Aorta (tissue), 5 donors: ENCODE measurements around the gene SUFU. TPM values are rescaled to one million over a fixed set of nuclear protein-coding genes. Genes with fewer than 3 reads are reported as not detected.

Source experiments
- ATAC-seq: fragments of 200-7000 bp; cut with Tn5 transposase; one replicate; pipeline ENCODE4 v1.9.1; 2022; ENCODE audit warnings: moderate library complexity; ENCODE audit not compliant: low FRiP score
- DNase-seq, 2 donors: peaks; one replicate each; pipeline ENCODE4 v3.0.0-alpha.2; 2020
- H3K27ac ChIP-seq, 2 donors: one replicate each; pipeline ENCODE4 v1.5.1; 2013; ENCODE audit warnings: low read length in 2 of 2, mild to moderate bottlenecking in 2 of 2, moderate library complexity in 2 of 2, control low read depth in 1 of 2, inconsistent platforms in 1 of 2, low read depth in 1 of 2
- H3K27me3 ChIP-seq, 2 donors: one replicate each; pipeline ENCODE4 v1.6.1; 2013; ENCODE audit warnings: control low read depth in 1 of 2, low read length in 1 of 2, mild to moderate bottlenecking in 1 of 2, moderate library complexity in 1 of 2; ENCODE audit not compliant: insufficient read depth in 2 of 2, control insufficient read depth in 1 of 2
- H3K36me3 ChIP-seq, 2 donors: one replicate each; pipeline ENCODE4 v1.6.1; 2013; ENCODE audit warnings: control low read depth in 1 of 2, low read length in 1 of 2, mild to moderate bottlenecking in 1 of 2; ENCODE audit not compliant: insufficient read depth in 2 of 2, control insufficient read depth in 1 of 2
- H3K4me1 ChIP-seq, 2 donors: one replicate each; pipeline ENCODE4 v1.6.1; 2013; ENCODE audit warnings: low read length in 2 of 2, control low read depth in 1 of 2, mild to moderate bottlenecking in 1 of 2, moderate library complexity in 1 of 2; ENCODE audit not compliant: insufficient read depth in 2 of 2, control insufficient read depth in 1 of 2
- H3K4me3 ChIP-seq, 2 donors: one replicate each; pipeline ENCODE4 v1.5.1; 2013; ENCODE audit warnings: low read length in 2 of 2, control low read depth in 1 of 2, mild to moderate bottlenecking in 1 of 2
- H3K9me3 ChIP-seq: one replicate; pipeline ENCODE4 v1.6.1; 2013; ENCODE audit warnings: mild to moderate bottlenecking, low read length; ENCODE audit not compliant: control insufficient read depth
- WGBS, 2 donors: extraction: QIAGEN DNeasy Blood & Tissue Kit; methylation state at CpG; one replicate each; pipeline ENCODE4 v1.1.7; 2013; 5-methylcytosine and 5-hydroxymethylcytosine counted together
- intact Hi-C, 2 donors: fragments of 100-400 bp; cut with DNase I; formaldehyde crosslinking; loops; one replicate each; pipeline versions ENCODE4 v1.14.2 to v1.15.0; 2022
- polyA plus RNA-seq, 2 donors: library from polyadenylated mRNA; stranded (reverse); fragments of 200-250 nt; gene quantifications; one replicate each; pipeline ENCODE4 v1.2.3, GENCODE V29; 2013
- total RNA-seq, 2 donors: library from RNA; stranded (reverse); fragmentation: NEBNext Ultra II Directional; extraction: Animal tissue kit (Norgen Biotek cat#: 25700); gene quantifications; one replicate each; pipeline ENCODE4 v1.2.1, GENCODE V29; 2021
- donor health status: healthy with polysubstance abuse.
- donor health status: Bipolar disorder and iron deficiency.
- donor health status: DM: no; HTN: no; CAD: no.
- donor health status: DM: no; HTN: no; CAD: no.
- donor health status: DM: yes; HTN: yes; CAD: no.

SUFU gene
- total and polyA plus RNA-seq, 4 donors: 2.3 to 24.0 (median 7.9) TPM

DNA sequence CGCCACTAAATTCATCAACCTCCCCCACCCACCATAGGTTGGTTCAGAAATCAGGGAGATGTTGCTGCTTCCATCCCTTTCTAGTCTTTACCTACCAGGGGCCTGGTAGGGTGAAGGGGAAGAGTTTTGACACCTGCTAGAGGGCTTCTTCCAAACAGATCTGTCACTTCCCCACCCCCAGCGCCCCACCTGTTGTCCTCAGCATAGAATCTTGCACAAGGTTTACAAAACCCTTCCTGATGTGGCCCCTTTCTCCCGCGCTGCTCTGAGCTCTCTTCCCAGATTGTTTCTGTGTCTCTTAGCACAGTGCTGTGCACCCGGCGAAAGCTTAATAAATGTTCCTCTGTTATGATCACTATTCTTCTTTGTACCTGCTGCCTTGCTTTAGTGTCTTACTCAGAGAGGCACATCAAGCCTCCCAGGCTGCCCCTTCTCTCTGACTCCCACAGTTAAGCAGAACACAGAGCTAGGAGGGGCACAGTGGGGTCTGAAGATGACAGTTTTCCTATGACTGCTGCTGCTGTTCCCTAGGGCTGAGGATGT lies 41.2 kb upstream of the SUFU start:
- Histone ChIP-seq H3K9me3 (no peaks in the 10 kb centered on the region), H3K4me3 (no peak overlapping the region), H3K36me3 (no peaks in the 10 kb centered on the region), H3K4me1 (no peaks in the 10 kb centered on the region), H3K27me3 (no peaks in the 10 kb centered on the region), H3K27ac (no peak overlapping the region)
- intact Hi-C loops: no loop called here
- DNase-seq (no peak), ATAC-seq (no peak)
- WGBS, 2 donors: 68 to 73% methylated on average over 6 of the region's 6 CpGs

DNA sequence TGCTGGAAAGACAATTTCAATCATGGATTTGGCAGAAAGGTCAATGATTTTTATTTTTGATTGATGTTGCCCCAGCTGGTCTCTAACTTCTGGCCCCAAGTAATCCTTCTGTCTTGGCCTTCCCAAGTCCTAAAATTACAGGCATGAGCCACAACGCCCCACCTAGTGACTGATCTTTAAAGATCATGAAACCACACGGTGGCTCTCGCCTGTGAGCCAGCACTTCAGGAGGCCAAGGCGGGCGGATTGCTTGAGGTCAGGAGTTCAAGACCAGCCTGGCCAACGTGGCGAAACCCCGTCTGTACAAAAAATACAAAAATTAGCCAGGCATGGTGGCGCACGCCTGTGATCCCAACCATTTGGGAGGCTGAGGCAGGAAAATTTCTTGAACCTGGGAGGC lies 39.8 kb upstream of the SUFU start:
- WGBS, 2 donors: 89 to 92% methylated on average over 10 of the region's 10 CpGs
- ATAC-seq (no peak), DNase-seq (no peak)
- no peaks in the 10 kb centered on the region for H3K9me3 ChIP-seq
- H3K27ac ChIP-seq: no peak overlapping the region
- no peaks in the 10 kb centered on the region for H3K27me3 ChIP-seq
- H3K36me3 ChIP-seq: no peaks in the 10 kb centered on the region
- H3K4me1 ChIP-seq: no peaks in the 10 kb centered on the region
- intact Hi-C loops: no loop called here
- H3K4me3 ChIP-seq: no peak overlapping the region

DNA sequence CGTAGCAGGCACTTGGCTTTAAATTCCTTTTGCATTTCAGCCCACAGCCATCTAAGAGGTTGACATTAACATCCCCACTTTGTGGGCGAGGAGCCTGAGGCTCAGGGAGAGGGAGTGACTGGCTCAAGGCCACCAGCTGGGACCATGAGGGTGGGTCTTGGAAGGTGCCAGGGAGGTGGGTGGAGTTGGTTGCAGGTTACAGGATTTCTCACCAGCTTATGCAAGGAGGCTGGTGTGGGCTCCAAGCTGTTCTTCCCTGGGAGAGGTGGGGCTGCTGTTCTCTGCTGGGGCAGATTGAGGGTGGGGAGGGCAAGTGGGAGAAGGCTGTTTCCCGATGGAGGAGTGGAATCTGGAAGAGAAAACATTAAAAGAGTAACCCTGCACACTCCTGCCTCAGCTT lies 38.3 kb upstream of the SUFU start:
- H3K27ac ChIP-seq: no peak overlapping the region
- ATAC-seq (no peak), DNase-seq (no peak)
- no peak overlapping the region for H3K4me3 ChIP-seq
- intact Hi-C loops: no loop called here
- WGBS, 2 donors: 45 to 54% methylated on average over 3 of the region's 3 CpGs
- no peaks in the 10 kb centered on the region for H3K27me3 ChIP-seq
- no peaks in the 10 kb centered on the region for H3K4me1 ChIP-seq
- no peaks in the 10 kb centered on the region for H3K9me3 ChIP-seq
- H3K36me3 ChIP-seq: no peaks in the 10 kb centered on the region

DNA sequence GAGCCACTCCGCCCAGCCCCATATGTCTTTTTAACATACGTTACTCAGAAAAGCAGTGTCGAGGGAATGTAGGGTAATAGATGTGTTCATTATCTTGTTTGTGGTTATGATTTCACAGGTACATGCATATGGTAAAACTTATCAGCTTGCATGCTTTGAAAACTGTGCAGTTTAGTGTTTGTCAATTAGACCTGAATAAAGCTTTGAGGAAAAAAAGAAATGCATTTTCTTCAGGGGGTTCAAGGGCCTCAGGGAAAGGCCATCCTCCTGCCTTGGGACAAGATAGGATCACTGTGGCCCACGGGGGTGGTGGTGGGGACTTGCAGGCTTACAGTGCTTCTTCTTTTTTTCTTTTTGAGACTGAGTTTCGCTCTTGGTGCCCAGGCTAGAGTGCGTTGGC lies 36.5 kb upstream of the SUFU start:
- no peak for ATAC-seq
- no peak for DNase-seq
- Histone ChIP-seq H3K27me3 (no peaks in the 10 kb centered on the region), H3K4me3 (no peak overlapping the region), H3K4me1 (no peaks in the 10 kb centered on the region), H3K36me3 (no peaks in the 10 kb centered on the region), H3K27ac (no peak overlapping the region), H3K9me3 (no peaks in the 10 kb centered on the region)
- 73 to 93% methylated on average over 6 of the region's 6 CpGs for WGBS, 2 donors
- intact Hi-C loops: no loop called here

DNA sequence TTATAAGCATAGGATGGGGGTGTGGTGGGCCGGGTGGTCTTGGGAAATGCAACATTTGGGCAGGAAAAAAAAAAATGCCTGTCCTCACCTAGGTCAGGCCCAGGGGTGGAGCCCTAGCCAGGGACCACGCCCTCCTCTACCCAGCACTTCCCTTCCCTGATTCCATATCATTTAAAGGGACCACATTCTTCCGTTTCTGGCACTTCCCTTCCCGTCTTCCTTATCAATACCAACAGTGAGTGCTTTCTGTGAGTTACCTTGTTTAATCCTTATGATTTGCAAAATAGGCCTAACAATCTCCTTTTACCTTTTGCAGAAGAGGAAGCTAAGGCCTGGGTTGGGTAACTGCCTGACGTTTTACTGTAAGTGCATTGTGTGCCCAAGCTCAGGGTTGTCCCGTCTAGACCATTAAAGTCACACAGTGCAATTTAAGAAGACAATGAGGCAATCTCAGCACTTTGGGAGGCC lies 35.8 kb upstream of the SUFU start:
- intact Hi-C loops: no loop called here
- ATAC-seq: no peak
- no peaks in the 10 kb centered on the region for H3K36me3 ChIP-seq
- WGBS, 2 donors: 58 to 71% methylated on average over 6 of the region's 6 CpGs
- H3K9me3 ChIP-seq: no peaks in the 10 kb centered on the region
- DNase-seq: no peak
- H3K27me3 ChIP-seq: no peaks in the 10 kb centered on the region
- H3K4me3 ChIP-seq: no peak overlapping the region
- no peak overlapping the region for H3K27ac ChIP-seq
- no peaks in the 10 kb centered on the region for H3K4me1 ChIP-seq

DNA sequence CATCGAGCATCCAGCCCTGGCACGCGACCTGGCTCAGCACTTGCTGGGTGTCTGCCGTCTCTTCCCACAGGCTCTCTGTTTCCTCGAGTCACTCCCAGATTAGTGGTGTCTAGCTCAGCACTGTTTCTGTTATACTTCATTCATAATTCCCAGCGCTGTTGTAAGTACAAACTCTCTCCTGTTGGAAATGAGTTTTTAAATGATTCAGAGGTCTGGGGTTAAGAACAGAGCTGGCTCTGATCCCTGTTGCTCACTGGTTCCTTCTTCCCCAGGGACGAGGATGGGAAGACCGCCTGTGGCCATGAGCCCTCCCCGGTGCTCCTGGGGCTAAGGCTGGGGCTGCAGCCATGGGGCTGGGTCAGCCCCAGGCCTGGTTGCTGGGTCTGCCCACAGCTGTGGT lies 35.1 kb upstream of the SUFU start:
- Histone ChIP-seq H3K27me3 (no peaks in the 10 kb centered on the region), H3K36me3 (no peaks in the 10 kb centered on the region), H3K4me1 (no peaks in the 10 kb centered on the region), H3K27ac (no peak overlapping the region), H3K4me3 (no peak overlapping the region), H3K9me3 (no peaks in the 10 kb centered on the region)
- no peak for ATAC-seq
- DNase-seq: no peak
- WGBS, 2 donors: 49 to 65% methylated on average over 9 of the region's 9 CpGs
- intact Hi-C loops: no loop called here

DNA sequence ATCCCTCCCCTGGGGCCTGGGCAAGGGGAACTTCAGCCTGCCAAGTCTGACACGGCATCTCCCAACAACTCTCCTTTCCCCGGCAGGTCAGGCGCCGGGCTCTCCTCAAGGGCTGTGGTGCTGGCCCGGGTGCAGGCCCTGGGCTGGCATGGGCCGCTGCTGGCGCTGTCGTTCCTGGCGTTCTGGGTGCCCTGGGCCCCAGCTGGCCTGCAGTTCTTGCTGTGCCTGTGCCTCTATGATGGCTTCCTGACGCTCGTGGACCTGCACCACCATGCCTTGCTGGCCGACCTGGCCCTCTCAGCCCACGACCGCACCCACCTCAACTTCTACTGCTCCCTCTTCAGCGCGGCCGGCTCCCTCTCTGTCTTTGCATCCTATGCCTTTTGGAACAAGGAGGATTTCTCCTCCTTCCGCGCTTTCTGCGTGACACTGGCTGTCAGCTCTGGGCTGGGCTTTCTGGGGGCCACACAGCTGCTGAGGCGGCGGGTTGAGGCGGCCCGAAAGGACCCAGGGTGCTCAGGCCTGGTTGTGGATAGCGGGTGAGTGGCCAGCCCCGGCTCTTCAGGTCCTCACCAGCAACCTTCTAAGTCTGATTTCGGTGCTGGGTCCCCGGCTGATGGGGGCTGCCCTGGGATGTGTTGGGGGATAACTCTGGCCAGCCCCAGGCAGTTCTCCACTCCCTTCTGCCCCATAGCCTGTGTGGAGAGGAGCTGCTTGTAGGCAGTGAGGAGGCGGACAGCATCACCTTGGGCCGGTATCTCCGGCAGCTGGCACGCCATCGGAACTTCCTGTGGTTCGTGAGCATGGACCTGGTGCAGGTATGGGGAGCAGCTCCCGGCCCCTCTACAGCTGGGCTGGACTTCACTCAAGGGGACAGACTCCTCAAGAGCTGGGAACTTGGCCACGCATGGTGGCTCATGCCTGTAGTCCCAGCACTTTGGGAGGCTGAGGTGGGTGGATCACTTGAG lies 32.9 kb upstream of the SUFU start:
- Histone ChIP-seq H3K27ac (no peak overlapping the region), H3K4me3 (no peak overlapping the region), H3K27me3 (no peaks in the 10 kb centered on the region), H3K4me1 (no peaks in the 10 kb centered on the region), H3K36me3 (no peaks in the 10 kb centered on the region), H3K9me3 (no peaks in the 10 kb centered on the region)
- DNase-seq (no peak), ATAC-seq (no peak)
- WGBS, 2 donors: 92 to 93% methylated on average over 35 to 36 of the region's 36 CpGs
- intact Hi-C loops: no loop called here

DNA sequence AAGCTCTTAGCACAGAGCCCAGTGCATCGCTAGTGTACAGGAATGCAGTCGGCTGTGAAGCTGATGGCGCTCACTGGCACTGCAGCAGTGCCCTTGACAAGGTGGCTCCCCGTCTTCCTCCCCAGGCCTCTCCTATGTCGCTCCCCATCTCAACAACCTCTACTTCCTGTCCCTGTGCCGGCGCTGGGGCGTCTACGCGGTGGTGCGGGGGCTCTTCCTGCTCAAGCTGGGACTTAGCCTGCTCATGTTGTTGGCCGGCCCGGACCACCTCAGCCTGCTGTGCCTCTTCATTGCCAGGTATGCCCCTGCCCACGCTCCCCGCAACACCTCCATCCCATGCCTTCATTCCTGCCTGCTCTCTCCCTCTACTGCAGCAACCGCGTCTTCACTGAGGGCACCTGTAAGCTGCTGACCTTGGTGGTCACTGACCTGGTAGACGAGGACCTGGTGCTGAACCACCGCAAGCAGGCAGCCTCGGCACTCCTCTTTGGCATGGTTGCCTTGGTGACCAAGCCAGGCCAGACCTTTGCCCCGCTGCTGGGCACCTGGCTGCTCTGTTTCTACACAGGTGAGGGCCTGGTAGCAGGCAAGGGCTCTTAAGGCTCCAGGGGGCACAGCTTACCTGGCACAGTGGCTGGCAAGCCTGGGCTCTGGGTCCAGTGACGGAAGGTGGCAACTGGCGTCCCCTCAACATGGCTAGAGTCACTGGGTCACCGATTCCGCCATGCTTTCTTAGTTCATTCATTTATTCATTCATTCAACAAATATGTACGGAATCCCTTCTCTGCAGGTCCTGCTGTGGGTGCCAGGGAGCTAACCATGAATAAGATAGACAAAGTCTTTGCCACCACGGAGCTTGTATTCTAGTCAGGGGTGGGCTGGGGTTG lies 30.1 kb upstream of the SUFU start:
- Histone ChIP-seq H3K4me3 (no peak overlapping the region), H3K9me3 (no peaks in the 10 kb centered on the region), H3K4me1 (no peaks in the 10 kb centered on the region), H3K36me3 (no peaks in the 10 kb centered on the region), H3K27ac (no peak overlapping the region), H3K27me3 (no peaks in the 10 kb centered on the region)
- DNase-seq: no peak
- ATAC-seq: no peak
- WGBS, 2 donors: 85% methylated on average over 27 of the region's 27 CpGs
- intact Hi-C loops: no loop called here
